H1 (cell line): ENCODE results near the gene INSIG1. TPM values are rescaled to one million over a fixed set of nuclear protein-coding genes. Genes with fewer than 3 reads are reported as not detected.

Source experiments
- CBX8 ChIP-seq: fragments of 300-800, 300-1000 bp; sonication (generic); IDR thresholded peaks from 2 replicates; pipeline ENCODE4 v1.7.1; 2016; ENCODE audit warnings: low read depth, low read length, borderline replicate concordance
- EP300 ChIP-seq, 2 experiments: IDR thresholded peaks; 1 replicate in 1 of 2; 2 replicates in 1 of 2; pipeline ENCODE4 v1.6.1; 2011 to 2012; ENCODE audit warnings: low read depth in 2 of 2, low read length in 2 of 2, mild to moderate bottlenecking in 2 of 2, borderline replicate concordance in 1 of 2, inconsistent platforms in 1 of 2, moderate library complexity in 1 of 2
- GTF2F1 ChIP-seq: IDR thresholded peaks from 2 replicates; pipeline ENCODE4 v1.6.1; 2012; ENCODE audit warnings: low read depth, low read length, improper control_type of control experiment, borderline replicate concordance
- KDM5A ChIP-seq: fragments of 200-600 bp; IDR thresholded peaks from 2 replicates; pipeline ENCODE4 v1.7.1; 2012; ENCODE audit warnings: mild to moderate bottlenecking, low read length, inconsistent platforms, mixed read lengths
- POLR2A ChIP-seq, 2 experiments: IDR thresholded peaks; 1 replicate in 1 of 2; 2 replicates in 1 of 2; pipeline ENCODE4 v1.6.1; 2011; ENCODE audit warnings: low read depth in 2 of 2, low read length in 2 of 2, mild to moderate bottlenecking in 2 of 2; ENCODE audit errors: control extremely low read depth in 1 of 2
- SP4 ChIP-seq: IDR thresholded peaks from 2 replicates; pipeline ENCODE4 v1.6.1; 2012; ENCODE audit warnings: low read length, inconsistent platforms
- TBP ChIP-seq: IDR thresholded peaks from 2 replicates; pipeline ENCODE4 v1.6.1; 2011; ENCODE audit warnings: low read depth, low read length, improper control_type of control experiment
- polyA plus RNA-seq, 7 experiments: library from polyadenylated mRNA; depleted of rRNA in 3 of 7; stranded (reverse) in 5 of 7; unstranded in 2 of 7; fragments of >200 nt in 5 of 7; fragments of 200-250 nt in 2 of 7; gene quantifications; 1 replicate in 5 of 7; 2 replicates in 1 of 7; 4 replicates in 1 of 7; pipeline versions ENCODE4 v1.2.1 to v1.2.3, GENCODE V29; 2011 to 2013; ENCODE audit warnings: missing spikeins in 2 of 7, mixed read lengths in 2 of 7
- total RNA-seq: library from RNA; stranded (reverse); fragmentation: NEBNext Ultra II Directional; extraction: Animal tissue kit (Norgen Biotek cat#: 25700); gene quantifications from 2 replicates; pipeline ENCODE4 v1.2.1, GENCODE V29; 2021
- TF ChIP-seq, protein P1 (sequence below): IDR thresholded peaks from 2 replicates; pipeline ENCODE4 v1.6.1; 2012; ENCODE audit warnings: inconsistent platforms

Gene INSIG1
- total and polyA plus RNA-seq, 2 of the 8 experiments (the other 6 are each of a cell fraction or from before 2014, with no cell fraction given): 40.0 to 58.4 TPM

GRCh38 chr7:155344618-155345433 lies 47.1 kb downstream of the INSIG1 start (continued):
- TF ChIP-seq, protein P1, sequence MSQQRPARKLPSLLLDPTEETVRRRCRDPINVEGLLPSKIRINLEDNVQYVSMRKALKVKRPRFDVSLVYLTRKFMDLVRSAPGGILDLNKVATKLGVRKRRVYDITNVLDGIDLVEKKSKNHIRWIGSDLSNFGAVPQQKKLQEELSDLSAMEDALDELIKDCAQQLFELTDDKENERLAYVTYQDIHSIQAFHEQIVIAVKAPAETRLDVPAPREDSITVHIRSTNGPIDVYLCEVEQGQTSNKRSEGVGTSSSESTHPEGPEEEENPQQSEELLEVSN: peak; percentile 45; the same call in 1 of the 2 replicates
- no peak for TF ChIP-seq EP300 (IDR thresholded peaks at IDR 0.05; ENCODE audit: borderline replicate concordance in 1 of 2, low read depth in 2 of 2, low read length in 2 of 2)
- TF ChIP-seq KDM5A: no peak
- TF ChIP-seq SP4: no peak
- no peak for TF ChIP-seq CBX8
- no peak for TF ChIP-seq POLR2A (IDR thresholded peaks at IDR 0.05; ENCODE audit: control extremely low read depth in 1 of 2, low read depth in 2 of 2, low read length in 2 of 2)
- TF ChIP-seq GTF2F1: no peak
- TF ChIP-seq TBP: no peak
